Right ventricle myocardium inferior (tissue), 1 donor: ENCODE measurements around the gene ST3GAL3. TPM values are rescaled to one million over a fixed set of nuclear protein-coding genes. Genes with fewer than 3 reads are reported as not detected.
"Not testable (repeated sequence)": the region's sequence is repeated elsewhere in the genome, so short reads cannot be mapped to it uniquely, and the experiment has no call there.

Experiments used
- ATAC-seq: fragments of 200-7000 bp; cut with Tn5 transposase; one replicate; pipeline ENCODE4 v1.9.1; 2020; ENCODE audit warnings: mild to moderate bottlenecking, moderate library complexity
- DNase-seq: peaks from one replicate; pipeline ENCODE4 v3.0.0; 2021; ENCODE audit errors: missing footprints
- intact Hi-C: fragments of 100-400 bp; cut with DNase I; formaldehyde crosslinking; loops from one replicate; pipeline ENCODE4 v1.11.0; 2022
- total RNA-seq: library from RNA; stranded (reverse); fragmentation: NEBNext Ultra II Directional; extraction: Animal tissue kit (Norgen Biotek cat#: 25700); gene quantifications from one replicate; pipeline ENCODE4 v1.2.1, GENCODE V29; 2021
- donor health status: DM: no; HTN: yes; CAD: no; lungs with severe emphysema.

The ST3GAL3 gene
- total RNA-seq, 1 donor from 2014 or later: 22.0 TPM

GRCh38 chr1:43691871-43692815 is 15.2 kb upstream of the ST3GAL3 start:
- intact Hi-C loops: no loop called here
- DNase-seq (no peak), ATAC-seq (no peak)

- intact Hi-C loops: no loop called here
- DNase-seq (no peak), ATAC-seq (no peak)
These were observed 14.0 kb upstream of the ST3GAL3 start for GRCh38 chr1:43693371-43693770.

- intact Hi-C loops: no loop called here
- DNase-seq (no peak), ATAC-seq (no peak)
These were observed 8.1 kb upstream of the ST3GAL3 start for GRCh38 chr1:43699281-43699680.

GRCh38 chr1:43703836-43704235 is 3.5 kb upstream of the ST3GAL3 start:
- DNase-seq (no peak), ATAC-seq (no peak)
- intact Hi-C loops: no loop called here

GRCh38 chr1:43704838-43705237 is 2.5 kb upstream of the ST3GAL3 start:
- intact Hi-C loops: no loop called here
- DNase-seq (no peak), ATAC-seq (no peak)

- ATAC-seq (no peak), DNase-seq (no peak)
- intact Hi-C loops: no loop called here
These were observed 2.0 kb upstream of the ST3GAL3 start for GRCh38 chr1:43705334-43705733.

- DNase-seq: no peak
- ATAC-seq: no peak
- intact Hi-C loops: loop anchor here (2.0 kb wide), 1 partner anchor 55 kb away; the partner anchor contains the start of gene KDM4A
These were observed 1.2 kb upstream of the ST3GAL3 start for GRCh38 chr1:43705982-43706597.

GRCh38 chr1:43706598-43707189 is 642 bp upstream of the ST3GAL3 start:
- intact Hi-C loops: loop anchor here (2.0 kb wide), 1 partner anchor 56 kb away; the partner anchor contains the start of gene KDM4A
- no peak for DNase-seq
- ATAC-seq: peak; percentile 27

- no peak for DNase-seq
- intact Hi-C loops: no loop called here
- ATAC-seq: no peak
These were observed 670 bp downstream of the ST3GAL3 start for GRCh38 chr1:43708002-43708410.

GRCh38 chr1:43711049-43711448 is 3.7 kb downstream of the ST3GAL3 start:
- intact Hi-C loops: no loop called here
- ATAC-seq (no peak), DNase-seq (no peak)

GRCh38 chr1:43711524-43712386 is 4.4 kb downstream of the ST3GAL3 start:
- intact Hi-C loops: no loop called here
- ATAC-seq (no peak), DNase-seq (no peak)

GRCh38 chr1:43716559-43717281 is 9.4 kb downstream of the ST3GAL3 start:
- ATAC-seq: no peak
- DNase-seq: no peak
- intact Hi-C loops: no loop called here

GRCh38 chr1:43719063-43719462 is 11.7 kb downstream of the ST3GAL3 start:
- ATAC-seq (no peak), DNase-seq (no peak)
- intact Hi-C loops: no loop called here

GRCh38 chr1:43719670-43720419 is 12.5 kb downstream of the ST3GAL3 start:
- DNase-seq, ATAC-seq, intact Hi-C loops: not testable (repeated sequence)

GRCh38 chr1:43722810-43723209 is 15.5 kb downstream of the ST3GAL3 start:
- intact Hi-C loops: no loop called here
- ATAC-seq (no peak), DNase-seq (no peak)

- intact Hi-C loops: no loop called here
- ATAC-seq (no peak), DNase-seq (no peak)
These were observed 22.6 kb downstream of the ST3GAL3 start for GRCh38 chr1:43729816-43730463.
